ENCODE measurements around the gene SALL3.

SALL3 gene

GRCh38 chr18:78948707-78949106 lies 30.9 kb upstream of the SALL3 start:
- TF ChIP-seq ZNF70 (CRISPR knock-in tag; IDR thresholded peaks at IDR 0.05): no peak
- TF ChIP-seq ESRRG (CRISPR knock-in tag; IDR thresholded peaks at IDR 0.05): no peak
- no peak for TF ChIP-seq CSDC2 (CRISPR knock-in tag; IDR thresholded peaks at IDR 0.05)
- TF ChIP-seq ZFP30 (CRISPR knock-in tag; IDR thresholded peaks at IDR 0.05): no peak
- no peak for TF ChIP-seq CSRNP3 (CRISPR knock-in tag; IDR thresholded peaks at IDR 0.05)
- TF ChIP-seq ZNF565 (CRISPR knock-in tag; conservative IDR thresholded peaks at IDR 0.05; ENCODE audit: low read depth): no peak
- no peak for TF ChIP-seq POU6F1 (CRISPR knock-in tag; IDR thresholded peaks at IDR 0.05; ENCODE audit: borderline replicate concordance, low read depth)
- TF ChIP-seq ZC3H10 (CRISPR knock-in tag; IDR thresholded peaks at IDR 0.05): no peak
- no peak for TF ChIP-seq ZFP3 (CRISPR knock-in tag; IDR thresholded peaks at IDR 0.05)
- TF ChIP-seq SNAI2 (CRISPR knock-in tag; IDR thresholded peaks at IDR 0.05): no peak
- no peak for TF ChIP-seq TSHZ2 (CRISPR knock-in tag; IDR thresholded peaks at IDR 0.05)
- TF ChIP-seq PPARA (CRISPR knock-in tag; IDR thresholded peaks at IDR 0.05; ENCODE audit: borderline replicate concordance): no peak
- no peak for TF ChIP-seq GLIS3 (CRISPR knock-in tag; IDR thresholded peaks at IDR 0.05)
- TF ChIP-seq TCF4 (CRISPR knock-in tag; IDR thresholded peaks at IDR 0.05; ENCODE audit: borderline replicate concordance): no peak
- no peak for ATAC-seq

GRCh38 chr18:78949216-78949615 lies 30.4 kb upstream of the SALL3 start:
- ATAC-seq: no peak
- TF ChIP-seq RARB (CRISPR knock-in tag; IDR thresholded peaks at IDR 0.05) (no peak), ZNF70 (CRISPR knock-in tag; IDR thresholded peaks at IDR 0.05) (no peak), ESRRG (CRISPR knock-in tag; IDR thresholded peaks at IDR 0.05) (no peak), ZNF565 (CRISPR knock-in tag; conservative IDR thresholded peaks at IDR 0.05; ENCODE audit: low read depth) (no peak), CREB5 (CRISPR knock-in tag; IDR thresholded peaks at IDR 0.05; ENCODE audit: low read depth) (no peak)

GRCh38 chr18:78950386-78950785 lies 29.2 kb upstream of the SALL3 start:
- TF ChIP-seq ESRRG (CRISPR knock-in tag; IDR thresholded peaks at IDR 0.05) (no peak), CSRNP3 (CRISPR knock-in tag; IDR thresholded peaks at IDR 0.05) (no peak)
- ATAC-seq: no peak

- TF ChIP-seq BACH2 (CRISPR knock-in tag; IDR thresholded peaks at IDR 0.05; ENCODE audit: borderline replicate concordance): no peak
- TF ChIP-seq RARB (CRISPR knock-in tag; IDR thresholded peaks at IDR 0.05): no peak
- no peak for TF ChIP-seq ZC3H10 (CRISPR knock-in tag; IDR thresholded peaks at IDR 0.05)
- no peak for TF ChIP-seq PATZ1 (CRISPR knock-in tag; IDR thresholded peaks at IDR 0.05; ENCODE audit: borderline replicate concordance)
- TF ChIP-seq TSHZ2 (CRISPR knock-in tag; IDR thresholded peaks at IDR 0.05): no peak
- no peak for TF ChIP-seq ISL1 (CRISPR knock-in tag; IDR thresholded peaks at IDR 0.05)
- TF ChIP-seq ZNF565 (CRISPR knock-in tag; conservative IDR thresholded peaks at IDR 0.05; ENCODE audit: low read depth): no peak
- no peak; the same call in 2 of the 3 replicates for ATAC-seq
Observed at GRCh38 chr18:78953566-78953965, 26.1 kb upstream of the SALL3 start.
